ENCODE data around the gene IL26.

IL26 gene, protein sequence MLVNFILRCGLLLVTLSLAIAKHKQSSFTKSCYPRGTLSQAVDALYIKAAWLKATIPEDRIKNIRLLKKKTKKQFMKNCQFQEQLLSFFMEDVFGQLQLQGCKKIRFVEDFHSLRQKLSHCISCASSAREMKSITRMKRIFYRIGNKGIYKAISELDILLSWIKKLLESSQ

DNA sequence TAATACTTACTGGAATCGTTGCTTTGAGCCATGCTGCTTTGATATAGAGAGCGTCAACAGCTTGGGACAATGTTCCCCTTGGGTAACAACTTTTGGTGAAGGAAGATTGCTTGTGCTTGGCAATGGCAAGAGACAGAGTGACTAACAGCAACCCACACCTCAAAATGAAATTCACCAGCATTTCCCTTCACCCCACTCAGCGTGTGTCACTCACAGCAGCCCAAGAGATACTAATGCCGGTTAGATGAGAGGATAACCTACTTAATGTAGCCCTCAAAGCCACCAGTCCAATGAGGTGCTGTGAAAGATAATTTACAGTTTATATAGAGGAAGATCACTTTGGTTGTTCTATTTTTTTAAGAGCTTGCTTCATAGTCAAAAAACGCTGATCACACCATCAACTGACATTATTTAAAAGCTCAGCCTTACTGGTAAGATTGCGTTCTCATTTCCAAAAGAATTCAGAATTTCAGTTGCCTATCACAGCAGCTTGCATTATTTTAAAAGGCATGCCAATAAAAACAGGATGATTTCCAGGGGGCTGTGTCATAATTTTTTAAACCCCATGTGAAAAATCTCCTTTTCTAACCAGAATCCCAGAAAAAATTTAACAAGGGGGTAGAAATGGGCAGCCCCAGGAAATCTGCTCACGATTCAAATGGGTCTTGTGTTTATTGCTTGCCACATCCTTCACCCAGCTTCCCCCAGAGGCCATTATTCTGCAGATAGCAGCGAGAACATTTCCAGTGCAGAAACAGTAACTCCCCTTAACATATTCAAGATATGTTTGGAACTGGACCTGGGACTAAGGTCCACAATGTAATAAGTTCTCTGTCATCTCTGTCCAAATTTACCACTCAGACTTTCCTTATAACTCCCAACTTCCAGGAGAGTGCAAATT lies at the start of gene IL26:
IL26 (minus strand) TSS at position 235 of the 901 bp plus-strand sequence; CDS start at position 181, 54 bp downstream.
- DNase-seq (ENCODE audit: low read depth) = no peak
- TF ChIP-seq CTCF (IDR thresholded peaks at IDR 0.05; ENCODE audit: low read depth, low read length, missing control alignments) = no peak
- H3K4me3 ChIP-seq (ENCODE audit: low read depth, low read length) = no peak within 1 kb of the TSS

DNA sequence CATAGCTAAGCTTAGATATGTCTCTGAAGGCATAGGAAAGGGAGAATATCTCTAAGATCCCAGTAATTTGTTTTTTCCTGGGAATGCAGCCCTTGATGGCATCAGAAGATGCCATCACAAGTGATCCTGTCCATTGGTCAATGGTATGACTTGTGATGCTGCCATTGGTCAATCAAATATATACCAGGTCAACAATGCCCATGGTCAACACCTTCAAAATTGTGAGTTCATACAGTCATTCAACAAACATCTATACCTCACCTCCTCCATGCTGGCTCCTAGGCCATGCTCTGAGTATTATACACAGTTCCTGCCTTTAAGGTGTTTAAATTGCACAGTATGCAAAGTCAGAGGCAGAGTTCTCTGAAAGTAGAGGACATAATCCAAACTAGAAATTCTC lies 47.1 kb upstream of the IL26 start:
- no peak for DNase-seq (ENCODE audit: low read depth)
- no peak for TF ChIP-seq CTCF (IDR thresholded peaks at IDR 0.05; ENCODE audit: low read depth, low read length, missing control alignments)
- no peak overlapping the region for H3K4me3 ChIP-seq (ENCODE audit: low read depth, low read length)

DNA sequence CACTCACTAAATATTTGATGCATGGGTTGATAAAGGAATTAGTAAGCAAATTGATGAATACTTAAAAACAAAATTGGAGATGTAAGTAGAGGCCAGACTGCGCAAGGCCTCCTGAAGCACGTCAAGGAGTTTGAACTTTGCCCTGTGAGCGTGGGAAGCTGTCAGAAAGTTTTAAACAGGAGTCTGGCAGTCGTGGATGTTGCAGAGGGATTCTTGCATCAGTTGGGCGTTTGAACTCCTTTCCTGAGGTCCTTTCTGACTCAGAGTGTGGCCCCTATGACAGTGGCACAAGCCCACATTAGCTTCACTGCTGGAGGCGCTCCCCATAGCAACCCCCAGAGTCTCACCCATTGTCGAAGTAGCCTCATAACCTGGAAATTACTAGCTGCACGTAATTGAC lies 45.7 kb upstream of the IL26 start:
- TF ChIP-seq CTCF (IDR thresholded peaks at IDR 0.05; ENCODE audit: low read depth, low read length, missing control alignments) = no peak
- no peak for DNase-seq (ENCODE audit: low read depth)
- no peak overlapping the region for H3K4me3 ChIP-seq (ENCODE audit: low read depth, low read length)

DNA sequence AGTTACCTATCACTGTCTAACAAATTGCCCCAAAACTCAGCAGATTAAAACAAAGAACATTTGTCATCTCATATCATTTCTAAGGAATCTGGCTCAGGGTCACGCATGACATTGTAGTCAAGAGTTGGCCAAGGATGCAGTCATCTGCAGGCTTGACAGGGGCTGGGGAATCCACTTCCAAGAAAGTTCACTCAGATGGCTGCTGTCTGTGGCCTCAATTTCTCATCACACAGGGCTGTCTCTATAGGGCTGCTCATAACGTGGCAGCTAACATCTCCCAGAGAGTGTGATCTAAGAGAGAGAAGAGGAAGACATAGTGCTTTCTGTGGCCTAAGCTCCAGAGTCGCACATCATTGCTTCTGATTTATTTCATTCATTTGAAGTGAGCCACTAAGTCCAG lies 44.7 kb upstream of the IL26 start:
- no peak for TF ChIP-seq CTCF (IDR thresholded peaks at IDR 0.05; ENCODE audit: low read depth, low read length, missing control alignments)
- no peak for DNase-seq (ENCODE audit: low read depth)

DNA sequence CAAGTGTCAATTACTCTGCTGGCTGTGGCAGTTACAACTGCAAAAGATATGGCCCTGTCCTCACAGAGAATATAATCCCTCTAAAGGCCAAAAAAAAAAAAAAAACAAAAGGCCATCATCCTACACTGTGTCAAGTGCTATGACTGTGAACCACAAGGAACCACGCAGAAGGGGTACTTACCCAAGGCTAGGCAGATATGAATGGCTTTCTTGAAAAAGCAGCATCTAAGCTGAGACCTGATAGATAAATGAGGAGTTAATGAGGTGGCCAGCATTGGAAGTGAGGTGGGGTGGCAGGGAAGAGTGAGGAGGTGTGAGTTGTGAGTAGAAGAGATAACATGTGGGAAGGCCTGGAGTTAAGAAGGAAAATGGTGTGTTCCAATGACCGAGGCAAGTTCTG lies 44.2 kb upstream of the IL26 start:
- no peak for TF ChIP-seq CTCF (IDR thresholded peaks at IDR 0.05; ENCODE audit: low read depth, low read length, missing control alignments)
- no peak overlapping the region for H3K4me3 ChIP-seq (ENCODE audit: low read depth, low read length)
- no peak for DNase-seq (ENCODE audit: low read depth)

More for the DNA sequence above, 44.7 kb upstream of the IL26 start:
- no peak overlapping the region for H3K4me3 ChIP-seq (ENCODE audit: low read depth, low read length)

DNA sequence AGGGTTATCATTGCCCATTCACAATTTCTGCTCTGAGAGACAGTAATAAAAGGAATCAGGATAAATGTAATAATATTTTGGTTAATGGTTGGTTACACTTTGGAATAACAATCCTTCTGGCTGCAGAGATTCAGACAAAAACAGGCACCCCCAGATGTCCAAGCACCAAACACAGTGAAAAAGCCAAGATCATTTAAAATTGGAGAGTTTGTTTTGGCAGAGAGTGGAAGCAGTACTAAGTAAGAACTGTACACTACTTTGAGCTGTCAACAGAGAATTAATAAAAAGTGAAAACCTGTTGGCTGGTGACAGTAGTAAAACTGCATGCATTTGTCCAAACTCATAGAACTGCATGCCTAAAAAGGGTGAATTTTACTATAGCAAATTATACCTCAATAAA lies 43.4 kb upstream of the IL26 start:
- TF ChIP-seq CTCF (IDR thresholded peaks at IDR 0.05; ENCODE audit: low read depth, low read length, missing control alignments) = no peak
- no peak for DNase-seq (ENCODE audit: low read depth)
- H3K4me3 ChIP-seq (ENCODE audit: low read depth, low read length) = no peak overlapping the region
